ENCODE measurements around the gene UGT1A5.

UGT1A5 gene

DNA sequence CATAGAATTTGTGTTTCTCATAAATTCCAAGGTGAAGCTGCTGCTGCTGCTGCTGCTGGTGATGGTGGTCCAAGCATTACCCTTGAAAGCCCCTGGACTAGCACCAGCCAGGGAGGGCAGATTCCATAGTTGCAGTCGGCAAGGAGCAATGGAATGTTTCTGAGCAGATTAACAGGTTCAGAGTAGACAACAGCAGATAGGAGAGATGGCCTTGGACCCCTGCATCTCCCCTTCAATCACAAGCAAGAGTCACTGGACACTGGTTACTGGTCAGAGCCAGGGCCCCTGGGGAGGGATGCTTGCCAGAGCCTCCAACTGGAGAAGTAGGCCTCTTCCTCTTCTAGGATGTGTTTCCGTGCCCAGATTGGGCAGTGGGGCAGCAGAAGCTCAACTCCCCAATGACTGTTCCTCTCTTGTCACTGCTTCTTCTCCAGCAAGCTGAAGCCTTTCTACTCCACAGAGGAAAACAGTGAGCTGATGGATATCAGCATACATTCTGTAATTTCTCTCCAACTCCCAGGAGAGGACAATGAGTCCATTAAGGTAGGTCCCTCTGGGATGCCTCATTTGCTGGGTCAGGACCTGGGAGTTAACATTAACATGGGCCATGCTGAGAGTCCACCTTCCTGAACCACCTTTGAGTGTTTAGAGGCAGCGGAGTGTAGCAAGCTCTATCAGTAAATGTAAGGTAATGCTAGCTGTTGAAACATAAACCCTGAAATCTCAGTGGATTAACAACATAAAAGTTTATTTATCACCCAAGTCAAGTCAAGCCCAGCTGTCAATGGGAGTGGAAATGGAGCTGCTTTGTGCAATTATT lies 100.7 kb downstream of the UGT1A5 start:
- DNase-seq: no peak

DNA sequence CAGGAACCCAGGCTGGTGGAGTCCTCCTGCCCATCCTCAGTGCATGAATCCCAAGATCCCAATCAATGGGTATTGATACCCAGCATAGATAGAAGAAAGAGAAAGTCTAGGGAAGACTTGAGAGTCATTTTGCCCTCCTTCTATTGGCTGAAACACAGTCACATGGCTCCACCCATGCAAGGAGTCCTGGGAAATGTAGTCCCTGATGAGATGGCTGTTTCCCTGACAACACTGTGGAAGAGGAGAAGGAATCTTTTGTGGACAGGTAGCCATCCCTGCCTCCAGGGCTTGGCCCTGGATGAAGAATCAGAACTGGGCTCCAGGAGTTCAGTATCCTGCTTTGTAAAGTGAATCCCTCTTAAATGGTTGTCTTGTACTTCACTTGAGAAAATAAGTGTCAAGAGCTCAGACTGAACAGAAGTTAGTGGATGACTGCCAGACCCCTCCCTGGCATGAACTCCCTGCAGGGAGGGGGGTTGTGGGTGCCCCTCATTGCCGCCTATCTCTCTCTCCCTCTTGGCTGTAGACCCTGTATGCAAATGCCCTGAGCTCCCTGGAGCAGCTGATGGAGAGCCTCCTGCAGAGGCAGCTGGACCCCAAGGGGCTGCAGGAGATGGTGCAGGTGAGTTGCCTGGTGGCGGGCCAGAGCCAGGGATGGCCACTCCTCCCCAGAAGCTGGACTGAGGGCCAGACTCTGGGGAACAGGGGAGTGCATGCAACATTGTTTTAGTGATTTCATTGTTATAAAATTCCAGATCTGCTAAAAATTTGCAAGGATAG lies 101.5 kb downstream of the UGT1A5 start:
- no peak for DNase-seq

DNA sequence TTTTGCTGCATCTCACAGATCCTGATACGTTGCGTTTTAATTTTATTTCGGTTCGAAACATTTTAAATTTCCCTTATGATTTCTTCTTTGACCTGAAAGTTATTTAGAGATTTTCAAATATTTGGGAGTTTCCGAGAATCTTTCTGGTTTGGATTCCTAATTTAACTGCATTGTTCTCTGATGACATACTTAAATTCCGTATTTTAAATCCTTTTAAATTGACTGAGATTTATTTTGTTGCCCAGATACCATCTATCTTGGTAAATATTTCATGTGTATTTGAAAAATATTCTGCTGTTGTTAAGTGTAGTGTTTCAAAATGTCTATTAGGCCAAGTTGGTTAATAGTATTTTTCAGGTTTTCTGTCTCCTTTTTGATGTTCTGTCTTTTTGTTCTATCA lies 103.2 kb downstream of the UGT1A5 start:
- no peak for DNase-seq

DNA sequence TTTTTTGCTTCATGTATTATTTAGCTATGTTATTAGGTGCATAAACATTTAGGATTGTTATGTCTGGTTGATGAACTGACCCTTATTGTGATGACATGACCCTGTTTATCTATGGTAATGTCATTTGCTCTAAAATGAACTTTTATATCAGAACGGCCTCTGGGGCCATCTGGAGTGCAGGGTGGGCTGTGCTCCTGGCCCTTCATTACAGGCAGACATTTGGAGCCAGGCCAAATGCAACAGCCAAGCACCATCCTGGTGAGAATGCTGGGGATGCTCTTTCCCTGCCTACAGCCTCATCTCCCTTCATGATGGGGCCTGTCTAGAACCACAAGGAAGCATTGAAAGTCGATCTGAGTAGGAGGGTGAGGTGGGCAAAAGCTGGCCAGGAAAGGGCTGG lies 103.6 kb downstream of the UGT1A5 start:
- DNase-seq: no peak

DNA sequence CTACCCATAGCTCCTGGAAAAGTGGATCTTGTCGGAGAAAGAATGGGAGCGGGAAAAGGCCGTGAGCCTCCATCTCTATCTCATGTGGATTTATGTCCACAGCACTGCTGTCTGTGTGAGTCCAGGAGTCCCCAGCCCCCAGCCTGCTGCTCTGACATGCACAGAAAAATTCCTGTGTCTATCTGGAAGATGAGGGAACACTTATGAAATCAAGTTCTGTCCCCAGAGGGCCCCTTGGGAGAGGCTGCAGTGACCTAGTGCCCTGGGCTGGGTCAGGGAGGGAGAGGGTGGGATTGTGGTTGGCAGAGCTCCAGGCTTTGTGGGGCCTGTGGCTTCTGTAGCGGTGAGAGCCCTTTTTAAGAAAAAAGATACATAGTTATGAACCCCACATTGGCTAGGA lies 104.1 kb downstream of the UGT1A5 start:
- no peak for DNase-seq

DNA sequence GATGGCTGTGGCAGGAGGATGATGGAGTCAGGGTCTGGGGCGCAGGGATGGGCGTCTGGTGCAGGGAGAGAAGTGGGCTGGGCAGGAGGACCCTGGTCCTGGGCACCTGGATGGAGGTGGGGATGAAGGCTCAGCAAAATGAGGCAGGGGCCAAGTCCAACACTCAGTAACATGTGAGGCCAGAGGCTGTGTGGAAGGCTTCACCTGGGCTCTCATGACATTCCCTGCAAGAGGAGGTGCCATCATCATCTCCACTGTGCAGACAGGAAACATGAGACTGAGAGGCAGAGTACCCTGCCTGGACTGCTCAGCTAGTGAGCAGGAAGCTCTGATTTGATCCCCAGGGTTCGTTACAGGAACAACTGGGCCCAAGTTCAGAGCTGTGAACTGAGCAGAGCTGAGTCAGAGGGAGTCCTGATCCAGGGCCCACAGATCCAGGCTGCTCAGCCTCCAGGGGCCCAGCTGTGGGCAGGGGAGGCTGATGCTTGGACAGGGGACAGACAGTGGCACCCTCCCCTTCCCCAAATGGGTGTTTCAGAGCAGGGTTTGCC lies 104.7 kb downstream of the UGT1A5 start:
- DNase-seq: no peak

DNA sequence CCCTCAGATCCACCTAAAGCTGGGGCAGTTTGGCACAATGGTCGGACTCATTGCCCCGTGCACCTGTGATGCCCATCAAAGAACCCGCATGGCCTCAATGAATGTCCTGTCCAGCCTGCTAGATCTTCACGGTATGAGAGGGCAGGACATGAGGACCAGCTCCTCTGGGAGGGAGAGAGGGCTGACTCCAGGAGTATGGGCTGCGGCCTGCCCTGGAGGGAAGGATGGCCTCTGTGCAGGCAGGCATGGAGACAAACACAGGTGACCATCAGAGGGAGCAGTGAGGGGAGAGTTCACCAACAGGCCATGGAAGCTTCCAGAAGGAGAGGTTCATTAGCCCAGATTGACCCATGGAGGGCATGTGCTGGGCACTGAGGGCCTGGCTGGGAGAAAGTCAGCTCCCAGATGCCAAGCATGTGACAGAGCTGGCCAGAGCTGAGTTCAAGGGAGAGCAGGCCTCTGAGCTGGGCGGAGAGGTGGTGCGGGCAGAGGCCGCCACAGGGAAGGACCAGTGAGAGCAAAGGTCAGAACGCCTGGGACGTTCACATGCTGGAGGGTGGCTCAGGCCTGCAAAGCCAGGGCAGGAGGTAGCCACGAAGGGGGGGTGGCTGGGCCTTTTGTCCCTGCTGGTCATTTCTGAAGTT lies 105.4 kb downstream of the UGT1A5 start:
- DNase-seq: no peak

DNA sequence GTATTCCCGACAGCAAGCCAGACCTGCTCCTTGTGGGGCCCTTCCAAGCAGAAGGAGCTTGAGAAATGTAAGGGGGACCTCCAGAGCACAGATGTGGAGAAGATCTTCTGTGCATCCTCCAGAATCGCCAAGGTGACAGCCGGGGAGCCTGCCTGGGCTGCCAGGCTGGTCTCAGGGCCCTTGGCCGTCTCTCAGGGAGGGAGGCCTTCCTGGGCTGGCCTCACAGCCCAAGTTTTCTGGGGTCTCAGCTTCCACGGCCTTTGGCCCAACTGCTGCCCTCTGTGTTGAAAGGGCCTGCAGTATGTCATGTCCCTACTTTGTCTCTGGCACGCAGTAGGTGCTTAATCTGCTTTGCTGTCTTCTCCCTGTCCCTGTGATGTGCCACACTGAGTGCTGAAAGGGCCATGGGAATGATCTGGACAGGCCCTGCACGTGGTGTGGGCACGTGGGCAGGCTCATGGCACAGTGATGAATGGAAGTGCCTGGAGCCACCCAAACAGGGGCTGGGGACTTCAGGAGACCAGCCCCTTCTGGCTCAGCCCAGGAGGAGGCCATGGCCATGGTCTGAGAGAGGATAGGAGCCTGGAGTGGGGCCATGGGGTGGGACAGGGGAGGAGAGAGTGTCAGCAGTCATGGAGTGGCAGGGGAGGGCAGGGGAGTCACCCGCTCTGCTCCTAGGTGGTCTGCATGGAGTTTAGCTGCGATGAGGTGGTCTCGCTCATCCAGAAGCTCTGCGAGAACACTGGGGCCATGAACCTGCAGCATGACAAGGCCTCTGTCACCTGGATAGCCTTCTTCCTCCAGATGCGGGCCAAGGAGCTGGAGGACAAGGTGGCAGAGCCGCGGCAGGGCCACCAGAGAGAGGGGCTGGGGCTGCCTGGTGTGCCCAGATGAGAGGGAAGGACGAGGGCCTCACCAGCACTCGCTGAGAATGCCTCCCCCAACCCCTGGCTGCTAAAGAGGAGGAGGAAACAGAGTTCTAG lies 106.2 kb downstream of the UGT1A5 start:
- DNase-seq: no peak

DNA sequence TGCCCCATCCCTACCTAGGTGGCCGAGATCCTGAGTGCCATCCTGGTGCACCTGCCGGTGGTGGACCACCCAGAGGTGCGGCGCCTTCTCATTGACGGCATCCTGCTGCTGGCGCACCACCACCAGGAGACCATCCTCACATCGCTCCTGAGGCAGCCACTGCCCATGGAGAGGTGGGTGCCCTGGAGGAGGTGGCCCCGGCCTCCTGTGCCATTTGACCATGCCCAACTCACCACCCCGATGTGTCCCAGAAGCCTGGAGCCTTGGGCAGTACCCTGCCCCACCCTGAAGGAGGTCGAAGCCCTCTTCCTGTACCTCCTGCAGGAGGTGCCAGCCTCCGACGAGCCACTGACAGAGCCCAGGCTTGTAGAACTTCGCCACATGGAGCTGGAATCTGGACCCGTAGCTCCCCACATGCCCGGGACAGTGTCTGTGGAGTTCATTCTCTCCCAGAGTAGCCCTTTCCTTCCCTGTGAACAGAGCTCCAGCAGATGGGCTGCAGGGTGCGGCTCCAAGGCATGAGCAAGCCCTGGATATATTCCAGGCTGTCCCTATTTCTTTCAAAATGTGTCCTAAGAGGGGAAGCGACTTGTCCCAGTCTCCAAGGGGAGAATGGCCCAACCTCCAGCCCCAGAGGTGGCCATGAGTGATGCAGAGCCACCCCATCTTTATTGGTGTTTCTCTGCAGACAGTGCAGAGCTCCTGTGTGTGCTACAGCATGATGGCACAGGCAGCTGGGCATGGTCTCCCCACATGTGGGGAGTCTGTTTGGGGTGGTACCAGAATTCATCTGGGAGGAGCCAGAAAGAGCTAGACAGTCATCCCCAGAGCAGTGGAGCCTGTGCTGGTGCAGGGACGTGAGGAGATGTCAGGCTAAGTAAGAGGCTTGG lies 107.4 kb downstream of the UGT1A5 start:
- DNase-seq: no peak

DNA sequence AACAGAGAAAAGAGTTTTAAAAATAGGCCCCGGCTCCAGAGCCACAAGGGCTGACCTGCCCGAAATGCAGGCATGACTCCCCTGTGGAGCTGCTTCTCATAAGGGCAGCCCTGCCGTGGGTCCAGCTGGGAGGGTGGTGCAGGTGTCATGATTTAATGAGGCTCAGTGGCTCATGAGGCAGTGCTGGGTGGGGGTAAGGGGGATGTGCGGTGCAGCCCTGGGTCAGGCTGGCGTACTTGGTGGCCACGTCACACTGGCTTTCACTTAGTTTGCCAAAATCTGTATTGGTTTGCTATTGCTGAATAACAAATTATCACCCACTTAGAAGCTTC lies 108.0 kb downstream of the UGT1A5 start:
- no peak for DNase-seq

DNA sequence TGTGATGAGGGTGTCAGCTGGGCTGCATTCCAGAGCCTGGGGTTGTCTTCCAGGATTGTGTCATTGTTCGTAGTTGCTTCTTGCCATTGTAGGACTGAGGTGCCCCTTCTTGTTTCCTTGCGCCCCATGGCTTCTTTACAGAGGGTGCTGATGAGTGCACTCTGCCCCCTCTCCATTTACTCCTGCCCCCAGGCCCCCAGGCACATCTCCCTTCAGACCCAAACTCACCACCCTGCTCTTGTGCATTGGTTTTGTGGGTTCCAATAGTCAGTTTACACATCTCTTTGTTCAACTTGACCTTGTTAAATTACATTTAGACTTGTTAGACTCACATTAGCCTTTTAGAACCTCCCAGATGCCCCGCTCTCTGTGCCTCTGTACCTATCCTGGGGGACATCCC lies 108.5 kb downstream of the UGT1A5 start:
- DNase-seq: no peak

DNA sequence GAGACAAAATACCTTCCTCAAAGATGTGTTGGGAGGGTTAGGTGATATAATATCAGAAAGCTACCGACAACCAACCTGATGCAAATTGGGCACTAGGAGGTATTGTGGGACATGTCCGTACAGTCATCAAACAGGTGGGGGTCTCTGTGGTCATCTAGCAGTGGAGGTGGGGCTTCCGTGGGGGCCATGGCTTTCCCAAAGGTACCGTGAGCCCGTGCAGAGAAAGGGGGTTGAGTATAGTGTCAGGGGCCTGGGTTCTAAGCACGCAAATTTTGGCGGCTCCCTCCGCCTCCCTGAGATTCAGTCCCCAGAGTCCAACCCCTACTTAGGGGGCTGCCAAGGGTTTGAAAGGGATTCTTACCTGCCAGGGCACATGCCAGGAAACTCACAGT lies 109.0 kb downstream of the UGT1A5 start:
- DNase-seq: no peak

DNA sequence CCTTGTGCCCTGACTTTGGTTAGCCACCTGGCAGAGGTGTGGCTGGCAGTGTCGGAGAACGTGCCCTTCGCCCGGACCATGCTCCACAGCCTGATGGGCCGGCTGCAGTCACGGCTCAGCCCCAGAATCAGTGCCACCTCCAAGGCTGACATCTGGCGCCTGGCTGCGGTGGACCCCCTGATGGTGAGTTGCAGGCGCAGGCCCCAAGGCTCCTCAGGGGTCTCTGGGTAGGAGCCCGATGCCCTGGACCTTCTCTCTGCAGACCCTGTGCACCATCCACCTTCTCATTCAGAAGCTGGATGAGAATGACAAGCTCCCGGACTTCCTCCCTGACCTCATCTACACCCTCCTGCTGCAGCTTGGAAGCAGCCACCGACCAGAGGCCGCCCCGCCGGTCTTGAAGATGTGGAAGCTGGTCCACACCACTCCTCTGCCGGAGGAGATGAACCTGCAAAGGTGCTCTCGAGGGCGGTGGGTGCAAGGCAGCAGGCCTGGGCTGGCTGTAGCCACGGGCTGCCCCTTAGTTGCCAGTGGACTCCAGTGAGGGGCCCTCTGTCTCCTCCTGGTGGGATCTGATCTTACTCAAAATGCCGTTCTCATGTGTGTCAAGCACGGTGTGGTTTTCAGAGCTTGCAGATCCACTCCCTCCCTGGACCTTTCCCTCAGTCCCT lies 109.5 kb downstream of the UGT1A5 start:
- DNase-seq: no peak
